Dermis microvascular lymphatic vessel endothelial cell (primary cell): ENCODE results near the gene TTC12. TPM values are rescaled to one million over a fixed set of nuclear protein-coding genes. Genes with fewer than 3 reads are reported as not detected.

Experiments
- DNase-seq, 2 donors: peaks; one replicate each; pipeline versions ENCODE4 v3.0.0 to v3.0.0-alpha.2; 2010; ENCODE audit warnings: low read depth in 2 of 2
- total RNA-seq: library from RNA; depleted of rRNA; stranded (reverse); fragments of >200 nt; gene quantifications from 2 replicates; pipeline ENCODE4 v1.2.1, GENCODE V29; 2014

Gene TTC12
- total RNA-seq, 1 donor from 2014 or later, result 5.5 TPM

DNA sequence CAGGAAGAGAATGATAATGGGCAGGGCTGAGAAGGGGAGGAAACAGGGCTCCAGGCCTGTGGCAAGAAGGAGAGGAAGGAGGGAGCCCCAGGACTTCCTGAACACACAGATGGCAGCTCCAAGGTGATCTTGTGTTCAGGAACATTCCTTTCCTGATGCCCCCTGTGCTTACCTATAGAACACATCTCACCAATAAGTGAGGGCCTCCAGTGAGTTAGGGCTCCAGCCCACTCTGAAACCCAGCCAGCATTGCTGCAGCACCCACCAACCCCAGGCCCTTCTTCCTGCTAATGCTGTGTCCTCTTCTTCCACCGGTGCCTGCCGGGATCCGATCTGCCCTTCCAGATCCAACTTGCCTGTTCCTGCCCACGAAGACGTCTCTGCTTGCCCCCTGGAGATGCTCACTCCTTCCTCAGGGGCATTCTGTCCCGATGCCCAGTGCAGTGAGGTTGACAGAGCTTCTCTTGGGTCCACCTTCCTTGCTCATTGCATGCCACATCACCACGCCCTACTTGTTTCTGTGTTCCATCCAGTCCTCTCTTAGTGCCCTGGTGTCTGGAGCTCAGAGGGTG, 90.6 kb downstream of the TTC12 start:
- no peak for DNase-seq

DNA sequence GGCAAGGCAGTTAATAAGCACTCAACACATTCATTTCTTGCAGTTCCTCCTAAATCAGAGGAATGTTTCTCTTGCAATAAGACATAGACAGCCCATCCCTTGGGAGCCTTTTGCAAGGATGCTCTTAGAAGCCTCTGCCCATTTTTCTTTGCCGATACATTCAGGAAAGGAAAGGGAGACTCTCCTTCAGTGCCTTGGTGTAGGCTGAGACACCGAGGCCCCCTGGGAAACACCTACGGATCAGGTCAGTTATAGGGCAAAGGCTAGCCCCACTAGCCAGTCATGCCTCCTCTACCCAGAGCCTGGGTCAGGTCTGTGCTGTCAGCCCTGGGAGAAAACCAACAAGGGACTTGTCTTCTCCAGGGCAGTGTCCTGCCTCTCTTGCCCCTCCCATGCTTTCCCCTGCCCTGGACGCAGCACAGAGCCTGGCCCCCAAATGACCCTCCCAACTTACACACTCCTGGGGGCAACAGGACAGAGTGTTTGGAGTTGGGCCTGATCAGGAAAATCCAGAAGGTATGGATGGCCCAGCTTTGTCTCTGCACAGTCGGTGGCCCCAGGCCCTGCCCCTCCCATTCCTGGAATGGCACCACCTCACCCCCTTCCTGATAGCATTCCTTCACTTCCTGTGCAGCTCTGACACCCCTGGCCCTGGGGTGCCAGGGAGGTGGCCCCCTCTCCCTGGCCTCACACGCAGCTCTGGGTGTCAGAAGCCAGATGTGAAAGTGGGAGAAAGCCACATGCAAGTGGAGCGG, 91.5 kb downstream of the TTC12 start:
- no peak for DNase-seq

DNA sequence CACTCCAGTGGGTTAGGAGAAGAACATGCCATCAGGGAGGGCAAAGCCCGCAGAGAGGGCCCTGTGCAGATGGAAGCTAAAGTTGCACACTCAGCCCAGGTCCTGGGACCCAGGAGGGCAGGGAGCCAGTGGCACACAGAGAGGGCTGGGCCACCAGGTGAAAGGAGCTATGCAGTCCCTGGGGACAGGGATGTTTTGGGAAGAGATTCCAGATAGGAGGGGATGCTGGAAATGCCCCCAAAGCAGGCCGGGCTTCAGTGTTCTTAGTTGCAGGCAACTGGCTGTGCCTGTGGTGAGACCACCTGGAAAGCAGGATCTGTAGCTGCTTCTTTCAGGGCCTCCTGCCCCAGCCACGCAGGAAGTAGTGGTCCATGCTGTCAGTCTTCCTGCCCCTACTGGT, 92.8 kb downstream of the TTC12 start:
- no peak for DNase-seq

DNA sequence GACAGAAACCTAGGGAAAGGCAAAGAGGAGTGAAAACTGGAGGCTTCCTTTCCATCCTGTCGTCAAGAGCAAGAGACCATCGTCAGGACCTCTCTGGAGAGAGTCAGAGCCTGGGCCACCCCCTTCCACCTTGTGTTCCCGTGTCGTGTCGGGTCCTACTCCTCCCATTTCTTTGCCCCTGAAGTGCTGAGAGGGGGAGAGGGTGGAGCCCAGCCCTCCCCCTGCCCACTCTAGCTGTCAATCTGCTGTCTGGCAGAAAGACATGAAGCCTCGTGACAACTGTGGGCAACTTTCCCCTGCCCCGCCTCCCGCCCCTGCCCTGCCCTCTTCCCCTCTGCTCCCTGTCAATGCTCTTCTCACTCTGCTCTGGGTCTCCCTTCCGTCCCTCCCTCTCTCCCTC, 93.8 kb downstream of the TTC12 start:
- no peak for DNase-seq

DNA sequence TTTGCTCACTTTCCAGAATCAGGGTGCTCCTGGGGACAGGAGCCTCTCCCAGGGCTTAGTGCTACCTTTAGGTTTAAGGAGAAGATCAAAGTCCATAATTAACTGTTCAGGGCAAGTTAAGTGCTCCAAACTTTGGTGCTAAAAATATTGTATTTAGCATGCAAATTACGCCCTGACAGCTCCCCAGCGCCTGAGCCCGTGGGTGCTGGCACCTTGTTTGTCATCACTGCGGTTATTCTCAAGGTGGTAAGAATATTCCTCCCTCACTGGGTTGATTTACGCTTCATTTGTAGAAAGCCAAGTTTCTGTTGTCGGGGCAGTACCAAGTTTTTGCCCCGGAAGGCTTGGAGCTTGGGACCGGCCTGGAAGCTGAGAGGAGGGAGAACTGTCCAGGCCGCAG, 94.5 kb downstream of the TTC12 start:
- no peak for DNase-seq

DNA sequence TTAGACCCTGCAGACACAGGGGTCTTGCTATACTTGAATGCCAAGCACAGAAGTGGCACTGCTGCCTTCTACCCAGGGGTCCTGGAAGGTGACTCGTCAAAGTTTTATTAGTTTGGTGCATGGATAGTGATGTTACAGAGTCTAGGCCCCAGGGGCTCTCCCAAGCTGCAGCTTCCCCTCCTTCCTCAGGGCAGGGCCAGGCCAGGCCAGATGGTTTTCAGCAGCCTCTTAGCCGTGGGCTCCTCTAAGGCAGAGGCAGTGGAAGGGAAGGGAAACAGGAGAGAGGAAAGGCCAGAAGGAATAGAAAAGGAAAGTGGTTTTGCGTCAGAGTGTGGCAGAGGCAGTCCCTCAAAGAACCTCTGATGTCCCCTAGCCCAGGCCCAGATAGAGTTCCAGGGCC, 95.1 kb downstream of the TTC12 start:
- DNase-seq, result no peak

DNA sequence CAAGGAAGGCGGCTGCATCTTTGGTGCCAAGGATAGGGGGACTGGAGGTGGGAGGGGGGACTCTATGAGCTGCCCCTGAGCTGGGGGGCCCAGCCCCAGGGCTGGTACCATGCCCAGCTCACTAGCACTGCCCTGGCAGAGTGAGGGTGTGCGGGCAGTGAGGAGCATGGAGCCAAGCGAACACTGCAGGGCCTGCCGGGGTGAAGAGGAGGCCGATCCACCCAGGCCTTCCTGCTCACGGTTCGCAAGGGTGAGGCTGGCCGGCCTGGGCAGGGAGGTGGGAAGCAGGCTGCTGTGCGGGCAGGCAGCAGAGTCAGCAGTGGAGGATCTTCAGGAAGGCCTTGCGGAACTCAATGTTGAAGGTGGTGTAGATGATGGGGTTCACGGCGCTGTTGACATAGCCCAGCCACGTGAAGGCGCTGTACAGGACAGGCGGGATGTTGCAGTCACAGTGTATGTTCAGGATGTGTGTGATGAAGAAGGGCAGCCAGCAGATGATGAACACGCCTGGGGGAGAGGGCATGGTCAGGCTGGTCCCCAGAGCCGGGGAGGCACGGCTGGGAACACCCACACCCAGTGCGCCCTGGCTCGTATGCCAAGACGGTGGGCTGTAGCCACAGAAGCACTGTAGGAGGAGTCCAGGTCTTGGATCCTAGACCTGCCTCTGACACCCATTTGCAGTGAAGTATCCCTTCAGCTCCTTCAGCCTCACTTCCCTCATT, 96.2 kb downstream of the TTC12 start:
- no peak for DNase-seq

DNA sequence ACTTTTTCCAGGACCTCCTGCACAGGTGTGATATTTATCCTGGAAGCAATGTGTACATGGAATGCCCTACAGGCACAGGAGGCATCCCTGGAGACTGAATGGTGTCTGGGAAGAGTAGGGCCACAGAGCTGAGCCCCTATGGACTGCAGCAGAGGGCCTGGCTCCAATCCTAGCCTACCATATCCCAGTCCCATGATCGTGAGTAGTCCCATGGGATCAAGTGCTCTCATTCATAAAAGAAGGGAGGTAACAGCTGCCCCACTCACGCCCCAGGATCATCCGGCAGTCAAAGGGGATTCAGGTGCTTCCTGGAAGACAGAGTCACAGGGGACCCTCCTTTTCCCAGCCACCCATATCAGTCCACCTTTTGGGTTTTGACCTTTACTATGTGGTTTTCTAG, 97.2 kb downstream of the TTC12 start:
- no peak for DNase-seq

DNA sequence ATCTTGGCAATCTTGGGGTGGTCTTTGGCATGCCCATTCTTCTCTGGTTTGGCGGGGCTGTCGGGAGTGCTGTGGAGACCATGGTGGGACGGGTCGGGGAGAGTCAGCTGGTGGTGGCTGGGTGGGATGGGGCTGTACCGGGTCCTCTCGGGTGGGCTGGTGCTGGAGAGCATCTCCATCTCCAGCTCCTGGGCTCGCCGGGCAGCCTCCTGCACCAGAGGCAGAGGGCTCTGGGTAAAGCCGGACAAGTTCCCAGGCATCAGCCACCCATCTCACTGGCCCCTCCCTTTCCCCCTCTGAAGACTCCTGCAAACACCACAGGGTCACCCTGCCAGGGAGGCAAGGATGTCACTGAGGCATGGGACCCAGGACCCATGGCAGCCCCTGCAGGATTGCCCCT, 98.3 kb downstream of the TTC12 start:
- no peak for DNase-seq

DNA sequence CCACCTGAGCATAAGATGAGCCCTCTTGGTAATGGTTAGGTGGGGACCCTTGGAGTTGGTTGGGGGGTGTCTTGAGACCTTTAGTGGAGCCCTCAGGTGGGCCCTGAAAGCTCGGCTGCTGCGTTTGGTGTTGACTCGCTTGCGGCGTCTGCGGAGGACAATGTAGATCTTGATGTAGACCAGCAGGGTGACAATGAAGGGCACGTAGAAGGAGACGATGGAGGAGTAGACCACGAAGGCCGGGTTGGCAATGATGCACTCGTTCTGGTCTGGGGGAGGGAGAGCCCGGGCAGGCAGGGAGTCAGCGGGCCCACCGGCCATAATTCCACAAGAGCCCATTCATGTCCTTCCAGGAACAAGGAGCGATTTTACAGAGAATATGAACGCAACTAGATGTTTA, 101.0 kb downstream of the TTC12 start:
- no peak for DNase-seq

Other genes starting within 250 kb of the TTC12 start
- not detected in 2 replicates for gene ANKK1, start 73.2 kb downstream of the TTC12 start, total RNA-seq
- not detected in 2 replicates for gene DRD2, start 160.8 kb downstream of the TTC12 start, total RNA-seq